Neural cell (in vitro differentiated cells): Measurements from ENCODE around the gene ARHGAP10. TPM values are rescaled to one million over a fixed set of nuclear protein-coding genes. Genes with fewer than 3 reads are reported as not detected.

ENCODE experiments used
- H2AFZ ChIP-seq: fragments of 200-600, 300-800 bp; sonication (generic), shearing (Covaris generic); 2 replicates; pipeline ENCODE4 v1.6.0; 2014; ENCODE audit warnings: low read depth, mild to moderate bottlenecking, antibody characterized with exemption, low read length, moderate library complexity
- H3F3A ChIP-seq: fragments of 200-600 bp; shearing (Covaris generic); 2 replicates; pipeline ENCODE4 v1.6.1; 2016; ENCODE audit warnings: mild to moderate bottlenecking, moderate library complexity, mixed read lengths, antibody characterized with exemption, low read length; ENCODE audit not compliant: insufficient read depth, poor library complexity, severe bottlenecking
- H3K27ac ChIP-seq: fragments of 200-600, 300-800 bp; sonication (generic), shearing (Covaris generic); 2 replicates; pipeline ENCODE4 v1.5.1; 2014; ENCODE audit warnings: mild to moderate bottlenecking, low read length, moderate library complexity
- H3K27me3 ChIP-seq: fragments of 300-800, 200-600 bp; sonication (generic), shearing (Covaris generic); 2 replicates; pipeline ENCODE4 v1.6.0; 2014; ENCODE audit warnings: mild to moderate bottlenecking, low read depth, low read length, moderate library complexity; ENCODE audit not compliant: insufficient read depth
- H3K36me3 ChIP-seq: fragments of 300-800, 200-600 bp; sonication (generic), shearing (Covaris generic); 2 replicates; pipeline ENCODE4 v1.5.1; 2014; ENCODE audit warnings: mild to moderate bottlenecking, antibody characterized with exemption, low read length, moderate library complexity; ENCODE audit not compliant: insufficient read depth
- H3K4me2 ChIP-seq: fragments of 300-800, 200-600 bp; sonication (generic), shearing (Covaris generic); 2 replicates; pipeline ENCODE4 v1.6.0; 2014; ENCODE audit warnings: mild to moderate bottlenecking, low read length
- H3K4me3 ChIP-seq: fragments of 300-800, 200-600 bp; sonication (generic), shearing (Covaris generic); 2 replicates; pipeline ENCODE4 v1.5.1; 2014; ENCODE audit warnings: mild to moderate bottlenecking, low read length, moderate library complexity
- H3K79me2 ChIP-seq: fragments of 200-600 bp; shearing (Covaris generic); replicated peaks from 2 replicates; pipeline ENCODE4 v1.6.0; 2014; ENCODE audit warnings: mild to moderate bottlenecking, low read length, moderate library complexity; ENCODE audit not compliant: insufficient read depth
- H3K9ac ChIP-seq: fragments of 300-800, 200-600 bp; sonication (generic), shearing (Covaris generic); 2 replicates; pipeline ENCODE4 v1.6.1; 2016; ENCODE audit warnings: mild to moderate bottlenecking, low read length, mixed read lengths
- H3K9me2 ChIP-seq: fragments of 200-600 bp; shearing (Covaris generic); 2 replicates; pipeline ENCODE4 v1.6.1; 2016; ENCODE audit warnings: mild to moderate bottlenecking, low read length, mixed read lengths; ENCODE audit not compliant: insufficient read depth
- H3K9me3 ChIP-seq: fragments of 200-600, 300-800 bp; sonication (generic), shearing (Covaris generic); 2 replicates; pipeline ENCODE4 v1.6.1; 2016; ENCODE audit warnings: mild to moderate bottlenecking, mixed run types, low read length, moderate library complexity, mixed read lengths
- H4K20me1 ChIP-seq: fragments of 200-600 bp; shearing (Covaris generic); 2 replicates; pipeline ENCODE4 v1.6.1; 2016; ENCODE audit warnings: mild to moderate bottlenecking, mixed run types; ENCODE audit not compliant: insufficient read depth
- CTCF ChIP-seq: fragments of 450-650 bp; IDR thresholded peaks from 2 replicates; pipeline ENCODE4 v1.5.1; 2014; ENCODE audit warnings: antibody characterized with exemption, mild to moderate bottlenecking, moderate library complexity; ENCODE audit not compliant: poor library complexity, severe bottlenecking
- EP300 ChIP-seq: fragments of 450-650 bp; conservative IDR thresholded peaks from 2 replicates; pipeline ENCODE4 v1.6.1; 2014; ENCODE audit warnings: antibody characterized with exemption, mild to moderate bottlenecking, moderate library complexity; ENCODE audit not compliant: poor library complexity, severe bottlenecking
- EZH2 ChIP-seq: fragments of 200-600, 300-800 bp; shearing (Covaris generic), sonication (generic); IDR thresholded peaks from 2 replicates; pipeline ENCODE4 v1.6.1; 2014; ENCODE audit warnings: antibody characterized with exemption, low read length, borderline replicate concordance, mild to moderate bottlenecking; ENCODE audit not compliant: insufficient read depth, poor library complexity, severe bottlenecking
- MXI1 ChIP-seq: fragments of 450-650 bp; conservative IDR thresholded peaks from 2 replicates; pipeline ENCODE4 v1.6.1; 2014; ENCODE audit warnings: antibody characterized with exemption, mild to moderate bottlenecking; ENCODE audit not compliant: poor library complexity, severe bottlenecking
- POLR2AphosphoS5 ChIP-seq: IDR thresholded peaks from 2 replicates; pipeline ENCODE4 v1.6.1; 2012
- RAD21 ChIP-seq: fragments of 450-650 bp; conservative IDR thresholded peaks from 2 replicates; pipeline ENCODE4 v1.6.1; 2014; ENCODE audit warnings: antibody characterized with exemption, mild to moderate bottlenecking, moderate library complexity
- REST ChIP-seq: IDR thresholded peaks from 2 replicates; pipeline ENCODE4 v1.6.1; 2012; ENCODE audit warnings: borderline replicate concordance
- SMC3 ChIP-seq: fragments of 450-650 bp; conservative IDR thresholded peaks from 2 replicates; pipeline ENCODE4 v1.6.1; 2014; ENCODE audit warnings: antibody characterized with exemption, mild to moderate bottlenecking, moderate library complexity; ENCODE audit not compliant: poor library complexity
- TAF1 ChIP-seq: IDR thresholded peaks from 2 replicates; pipeline ENCODE4 v1.6.1; 2012; ENCODE audit warnings: low read depth
- polyA plus RNA-seq: library from polyadenylated mRNA; depleted of rRNA; stranded (reverse); fragments of >200 nt; gene quantifications from 2 replicates; pipeline ENCODE4 v1.2.3, GENCODE V29; 2014

The ARHGAP10 gene
- polyA plus RNA-seq, 1 donor from 2014 or later = 1.2 TPM

- Histone ChIP-seq H3K27me3 (no peaks in the 10 kb centered on the region), H3K27ac (peak overlapping the region; percentile 47), H4K20me1 (no peaks in the 10 kb centered on the region), H3K4me2 (peak overlapping the region; percentile 74), H2AFZ (peak overlapping the region; percentile 99), H3K9me2 (no peaks in the 10 kb centered on the region), H3K4me3 (peak overlapping the region; percentile 93), H3K79me2 (peaks cover 6% of the 10 kb centered on the region), H3K9me3 (no peaks in the 10 kb centered on the region), H3K36me3 (no peaks in the 10 kb centered on the region), H3F3A (no peaks in the 10 kb centered on the region), H3K9ac (peak overlapping the region; percentile 86)
- TF ChIP-seq EP300 (no peak), REST (no peak), EZH2 (no peak), SMC3 (no peak), MXI1 (no peak), TAF1 (no peak), CTCF (no peak), POLR2AphosphoS5 (no peak), RAD21 (no peak)
Measured at GRCh38 chr4:147683188-147683591, 48.7 kb upstream of the ARHGAP10 start.

DNA sequence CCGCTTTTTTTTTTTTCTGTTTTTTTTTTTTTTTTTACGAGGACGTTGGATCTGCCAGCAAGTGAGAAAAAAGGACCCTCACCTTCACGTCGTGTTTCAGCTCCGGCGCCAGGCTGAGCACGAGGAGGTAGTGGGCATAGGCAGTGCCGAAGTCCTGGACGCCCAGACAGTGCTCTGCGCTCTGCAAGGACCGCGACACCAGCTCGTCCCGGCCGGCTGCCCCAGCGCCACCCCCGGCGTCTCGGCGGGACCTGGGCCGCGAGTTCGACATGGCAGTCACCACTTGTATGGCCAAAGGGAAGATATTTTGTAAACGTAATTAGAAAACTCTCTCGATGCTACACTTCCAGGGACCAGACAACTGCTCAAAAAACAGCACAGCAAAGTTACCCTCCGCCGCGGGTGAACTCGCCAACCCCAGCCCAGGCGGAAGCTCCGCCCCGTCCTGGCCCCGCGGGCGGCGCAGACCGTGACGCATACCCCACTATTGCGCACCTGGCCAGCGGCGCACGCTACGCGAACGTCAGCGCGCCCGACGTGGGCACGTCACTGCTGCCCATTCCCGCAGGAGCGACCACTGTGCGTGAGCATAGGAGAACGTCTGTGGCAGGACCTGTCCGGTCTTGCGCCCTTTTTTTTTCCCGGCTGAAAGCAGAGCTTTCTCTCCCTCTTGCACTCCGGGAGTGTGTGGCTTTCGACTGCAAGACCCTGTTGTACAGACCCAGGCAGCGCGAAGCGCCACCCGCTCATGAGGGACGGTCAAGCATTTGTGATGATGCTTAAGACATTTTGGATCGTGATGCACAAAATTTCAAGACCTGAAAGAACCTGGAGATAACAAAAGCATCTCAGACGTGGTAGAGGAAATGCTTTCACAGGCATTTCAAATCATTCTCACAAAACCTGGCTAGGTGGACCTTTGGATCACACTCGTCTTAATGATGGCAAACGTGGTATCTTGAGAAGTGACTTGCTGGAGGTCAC is 47.9 kb upstream of the ARHGAP10 start, which contains the start of gene PRMT9:
PRMT9 (minus strand) TSS at position 447 of the 984 bp plus-strand sequence; CDS start at position 271, 176 bp downstream.
- peak within 1 kb of the TSS; percentile 93 for H3K4me3 ChIP-seq
- H3K27ac ChIP-seq = peak within 1 kb of the TSS; percentile 79
- peak within 1 kb of the TSS; percentile 86 for H3K9ac ChIP-seq
- H4K20me1 ChIP-seq = no peaks in the 10 kb centered on the region
- peaks cover 6% of the 10 kb centered on the region for H3K79me2 ChIP-seq
- peak within 1 kb of the TSS; percentile 99 for H2AFZ ChIP-seq
- H3K9me2 ChIP-seq = no peaks in the 10 kb centered on the region
- no peaks in the 10 kb centered on the region for H3K27me3 ChIP-seq
- H3F3A ChIP-seq = no peaks in the 10 kb centered on the region
- no peaks in the 10 kb centered on the region for H3K36me3 ChIP-seq
- H3K4me2 ChIP-seq = peak within 1 kb of the TSS; percentile 78
- TF ChIP-seq SMC3 (peak; percentile 39), MXI1 (peak; percentile 60), RAD21 (peak; percentile 11), TAF1 (peak; percentile 78), REST (peak; percentile 67), POLR2AphosphoS5 (peak; percentile 94), EP300 (peak; percentile 77), CTCF (peak; percentile 20), EZH2 (no peak)
- H3K9me3 ChIP-seq = no peaks in the 10 kb centered on the region
